Muscle layer of duodenum (tissue), 2 donors: ENCODE results near the gene CD300A.
"Not testable (repeated sequence)": the region's sequence is repeated elsewhere in the genome, so short reads cannot be mapped to it uniquely, and the experiment has no call there.

ENCODE experiments used
- H3K27ac ChIP-seq: one replicate; pipeline ENCODE4 v1.7.0; 2013; ENCODE audit warnings: mild to moderate bottlenecking, low read length
- H3K27me3 ChIP-seq: one replicate; pipeline ENCODE4 v1.7.0; 2013; ENCODE audit warnings: low read depth, mild to moderate bottlenecking, control low read depth, low read length
- H3K36me3 ChIP-seq, 2 donors: one replicate each; pipeline ENCODE4 v1.7.0; 2013; ENCODE audit warnings: low read length in 2 of 2, control low read depth in 1 of 2, mild to moderate bottlenecking in 1 of 2; ENCODE audit not compliant: insufficient read depth in 2 of 2, control insufficient read depth in 1 of 2
- H3K4me1 ChIP-seq, 2 donors: one replicate each; pipeline ENCODE4 v1.7.0; 2013; ENCODE audit warnings: low read length in 2 of 2, mild to moderate bottlenecking in 2 of 2, control low read depth in 1 of 2, moderate library complexity in 1 of 2; ENCODE audit not compliant: insufficient read depth in 2 of 2, control insufficient read depth in 1 of 2
- H3K4me3 ChIP-seq, 2 donors: one replicate each; pipeline ENCODE4 v1.7.0; 2013; ENCODE audit warnings: low read length in 2 of 2, low read depth in 1 of 2, mild to moderate bottlenecking in 1 of 2
- H3K9me3 ChIP-seq, 2 donors: one replicate each; pipeline ENCODE4 v1.7.0; 2013; ENCODE audit warnings: low read length in 2 of 2, control low read depth in 1 of 2, mild to moderate bottlenecking in 1 of 2; ENCODE audit not compliant: control insufficient read depth in 1 of 2
- donor health status: healthy.

Gene CD300A

DNA sequence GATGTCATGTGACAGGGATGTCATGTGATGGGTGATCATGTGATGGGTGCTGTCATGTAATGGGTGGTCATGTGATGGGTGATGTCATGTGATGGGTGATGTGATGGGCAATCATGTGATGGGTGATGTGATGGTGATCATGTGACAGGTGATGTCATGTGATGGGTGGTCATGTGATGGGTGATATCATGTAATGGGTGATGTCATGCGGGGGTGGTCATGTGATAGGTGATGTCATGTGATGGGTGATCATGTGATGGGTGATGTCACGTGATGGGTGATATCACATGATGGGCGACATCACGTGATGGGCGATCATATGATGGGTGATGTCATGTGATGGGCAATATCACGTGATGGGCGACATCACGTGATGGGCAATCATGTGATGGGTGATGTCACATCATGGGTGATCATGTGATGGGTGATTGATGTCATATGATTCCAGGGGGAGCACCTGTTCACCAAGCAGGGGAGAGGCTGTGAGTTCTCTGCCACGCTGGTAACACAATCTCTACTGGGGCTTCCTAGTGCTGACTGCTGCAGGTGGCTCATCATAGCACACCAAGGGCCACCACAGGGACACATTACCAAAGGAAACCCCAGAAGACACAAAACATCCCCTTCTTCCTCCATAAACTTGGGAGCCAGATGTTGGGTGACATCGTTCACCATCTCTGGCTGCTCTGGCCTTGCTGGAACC, 48.3 kb downstream of the CD300A start:
- Histone ChIP-seq H3K36me3 (no peaks in the 10 kb centered on the region), H3K9me3 (peaks cover 0 to 3% of the 10 kb centered on the region in 2 donors), H3K4me3 (no peak overlapping the region), H3K4me1 (no peaks in the 10 kb centered on the region), H3K27me3 (no peaks in the 10 kb centered on the region), H3K27ac (no peak overlapping the region)

GRCh38 chr17:74515941-74516340, 49.5 kb downstream of the CD300A start:
- H3K36me3 ChIP-seq, result no peaks in the 10 kb centered on the region
- H3K27me3 ChIP-seq, result no peaks in the 10 kb centered on the region
- no peaks in the 10 kb centered on the region for H3K4me1 ChIP-seq
- no peak overlapping the region for H3K27ac ChIP-seq
- H3K9me3 ChIP-seq, result peaks cover 0 to 3% of the 10 kb centered on the region in 2 donors
- H3K4me3 ChIP-seq, result no peak overlapping the region

DNA sequence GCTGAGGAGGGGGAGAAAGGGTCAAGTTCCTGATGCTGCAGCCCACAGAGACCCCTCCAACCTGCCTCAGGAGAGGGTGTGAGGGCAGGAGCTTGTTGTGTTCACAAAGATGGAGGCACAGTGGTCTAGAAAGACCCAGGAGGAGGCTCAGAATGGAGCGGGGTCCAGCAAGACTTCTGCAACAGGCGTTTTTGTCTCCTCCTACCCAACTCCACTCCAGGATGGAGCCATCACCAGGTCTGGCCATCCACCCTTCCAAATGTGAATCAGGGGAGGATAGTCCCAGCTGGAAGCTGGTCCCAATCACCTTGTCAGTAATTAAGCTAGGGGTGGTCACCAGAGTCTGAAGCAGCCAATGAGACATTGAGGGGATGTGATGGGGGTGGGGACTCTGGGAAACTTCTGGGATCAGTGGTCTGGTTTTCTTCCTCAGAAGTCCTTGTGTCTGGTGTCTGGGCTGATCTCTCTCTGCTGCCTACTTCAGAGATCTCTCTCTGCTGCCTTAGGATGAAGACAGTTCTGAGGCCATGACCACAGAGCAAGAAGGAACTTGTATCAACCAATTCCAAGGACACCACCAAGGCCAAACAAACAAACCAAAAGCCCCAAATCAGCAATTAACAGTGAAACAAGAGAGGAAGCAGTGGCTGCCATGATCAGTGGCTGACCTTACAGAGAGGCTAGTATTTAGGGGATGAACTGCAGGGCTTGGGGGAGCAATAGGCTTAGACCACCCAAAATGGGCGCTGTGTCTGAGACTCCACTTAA, 50.3 kb downstream of the CD300A start:
- no peak overlapping the region for H3K27ac ChIP-seq
- no peaks in the 10 kb centered on the region for H3K36me3 ChIP-seq
- no peaks in the 10 kb centered on the region for H3K27me3 ChIP-seq
- H3K4me1 ChIP-seq, result no peaks in the 10 kb centered on the region
- peaks cover 0 to 3% of the 10 kb centered on the region in 2 donors for H3K9me3 ChIP-seq
- H3K4me3 ChIP-seq, result no peak overlapping the region

DNA sequence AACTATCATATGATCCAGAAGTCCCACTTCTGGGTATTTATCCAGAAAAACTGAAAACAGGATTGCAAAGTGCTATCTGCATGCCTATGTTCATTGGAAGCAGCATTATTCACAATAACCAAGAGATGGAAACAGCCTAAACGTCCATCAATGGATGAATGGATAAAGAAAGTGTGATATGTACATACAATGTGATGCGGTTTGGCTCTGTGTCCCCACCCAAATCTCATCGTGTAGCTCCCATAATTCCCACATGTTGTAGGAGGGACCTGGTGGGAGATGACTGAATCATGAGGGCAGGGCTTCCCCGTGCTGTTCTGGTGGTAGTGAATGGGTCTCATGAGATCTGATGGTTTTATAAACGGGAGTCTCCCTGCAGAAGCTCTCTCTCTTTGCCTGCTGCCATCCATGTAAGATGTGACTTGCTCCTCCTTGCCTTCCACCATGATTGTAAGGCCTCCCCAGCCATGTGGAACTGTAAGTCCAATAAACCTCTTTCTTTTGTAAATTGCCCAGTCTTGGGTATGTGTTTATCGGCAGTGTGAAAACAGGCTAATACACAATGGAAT, 52.1 kb downstream of the CD300A start:
- H3K9me3 ChIP-seq, result peaks cover 3 to 11% of the 10 kb centered on the region in 2 donors
- H3K27ac ChIP-seq, H3K4me1 ChIP-seq, H3K36me3 ChIP-seq, H3K4me3 ChIP-seq, H3K27me3 ChIP-seq: not testable (repeated sequence)

GRCh38 chr17:74520016-74520434, 53.6 kb downstream of the CD300A start:
- Histone ChIP-seq H3K4me1 (no peaks in the 10 kb centered on the region), H3K27ac (peak overlapping the region; percentile 19), H3K36me3 (no peaks in the 10 kb centered on the region), H3K27me3 (no peaks in the 10 kb centered on the region), H3K9me3 (peaks cover 3 to 9% of the 10 kb centered on the region in 2 donors), H3K4me3 (no peak overlapping the region)

- H3K27ac ChIP-seq, result peak overlapping the region; percentile 83
- no peaks in the 10 kb centered on the region for H3K27me3 ChIP-seq
- H3K9me3 ChIP-seq, result peaks cover 3 to 9% of the 10 kb centered on the region in 2 donors
- H3K36me3 ChIP-seq, result no peaks in the 10 kb centered on the region
- peak overlapping the region in 1 of 2 donors; percentile 13 for H3K4me3 ChIP-seq
- H3K4me1 ChIP-seq, result no peaks in the 10 kb centered on the region
These were observed 54.5 kb downstream of the CD300A start for GRCh38 chr17:74520790-74521480.

DNA sequence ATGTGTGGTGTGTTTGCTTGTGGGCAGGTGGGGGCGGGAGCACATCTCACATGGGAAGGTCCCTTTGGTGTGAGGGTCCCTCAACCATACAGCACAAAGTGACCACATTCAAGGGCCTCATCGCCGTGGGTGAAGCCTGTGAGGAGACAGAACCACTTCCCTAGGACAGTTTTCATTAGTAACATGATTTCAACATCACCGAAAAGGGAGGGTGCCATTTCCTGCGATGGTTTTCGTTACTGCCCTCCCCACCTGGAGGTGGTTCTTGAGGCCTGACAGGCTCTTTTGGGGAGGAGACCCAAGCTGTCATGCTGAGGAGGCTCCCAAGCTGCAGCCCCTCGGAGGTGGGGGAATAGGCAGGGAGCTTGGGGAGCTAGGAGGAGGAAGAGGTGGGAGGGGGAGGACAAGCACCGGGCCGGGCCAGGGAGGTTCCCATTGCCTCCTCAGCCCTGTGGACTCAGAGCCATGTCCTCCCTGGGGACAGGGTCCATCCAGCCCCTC, 55.3 kb downstream of the CD300A start:
- Histone ChIP-seq H3K9me3 (peaks cover 3 to 9% of the 10 kb centered on the region in 2 donors), H3K4me1 (peaks cover 0 to 1% of the 10 kb centered on the region in 2 donors), H3K4me3 (peak overlapping the region in 1 of 2 donors; percentile 13), H3K27ac (peak overlapping the region; percentile 83), H3K36me3 (no peaks in the 10 kb centered on the region), H3K27me3 (no peaks in the 10 kb centered on the region)

GRCh38 chr17:74522381-74523105, 56.1 kb downstream of the CD300A start:
- Histone ChIP-seq H3K27ac (peak overlapping the region; percentile 83), H3K9me3 (peaks cover 3 to 9% of the 10 kb centered on the region in 2 donors), H3K4me1 (peaks cover 0 to 5% of the 10 kb centered on the region in 2 donors), H3K4me3 (peak overlapping the region in 1 of 2 donors; percentile 15), H3K27me3 (no peaks in the 10 kb centered on the region), H3K36me3 (no peaks in the 10 kb centered on the region)

GRCh38 chr17:74523308-74523707, 56.9 kb downstream of the CD300A start:
- Histone ChIP-seq H3K4me1 (peaks cover 0 to 5% of the 10 kb centered on the region in 2 donors), H3K27me3 (no peaks in the 10 kb centered on the region), H3K9me3 (peaks cover 3 to 9% of the 10 kb centered on the region in 2 donors), H3K36me3 (no peaks in the 10 kb centered on the region), H3K4me3 (peak overlapping the region in 1 of 2 donors; percentile 15), H3K27ac (no peak overlapping the region)

DNA sequence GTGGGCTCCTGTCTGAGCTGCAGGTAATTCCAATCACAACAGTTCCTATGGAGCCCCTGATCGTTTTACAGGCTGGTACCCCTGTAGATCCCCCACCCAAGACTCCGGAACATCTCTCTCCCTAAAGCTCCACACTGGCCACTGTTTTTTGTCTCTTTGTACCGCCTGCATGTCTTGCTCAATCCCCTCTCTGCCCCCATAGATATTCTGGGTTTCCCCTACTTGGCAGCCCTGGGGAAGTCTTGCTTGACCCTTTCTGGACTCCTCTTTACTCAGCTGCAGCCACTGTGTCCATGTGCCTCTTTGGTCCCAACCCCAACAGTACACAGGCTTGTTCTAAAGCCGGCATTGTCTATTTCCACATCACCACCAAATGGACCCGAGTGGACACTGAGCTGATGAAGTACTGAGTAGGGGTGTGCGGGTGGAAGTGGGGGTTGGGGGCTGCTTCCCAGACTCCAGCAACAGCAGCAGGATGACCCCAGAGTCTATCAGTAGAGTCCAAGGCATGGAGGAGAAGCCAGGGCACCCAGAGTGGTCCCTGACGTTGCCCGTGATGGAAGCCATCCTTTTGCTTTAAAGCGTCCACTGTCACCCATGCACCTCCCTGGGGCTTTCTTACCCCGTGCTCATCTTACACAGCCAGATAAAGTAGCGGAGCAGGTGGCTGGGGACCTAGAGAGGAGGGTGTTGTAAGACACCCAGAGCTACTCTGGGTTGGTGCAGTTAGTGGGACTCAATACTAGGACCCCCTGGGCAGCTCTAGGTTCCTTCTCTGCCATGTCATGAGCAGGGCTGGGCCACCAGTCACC, 58.4 kb downstream of the CD300A start:
- H3K27ac ChIP-seq, result no peak overlapping the region

More for the DNA sequence above, 58.4 kb downstream of the CD300A start:
- H3K4me3 ChIP-seq, result no peak overlapping the region
- H3K27me3 ChIP-seq, result no peaks in the 10 kb centered on the region
- no peaks in the 10 kb centered on the region for H3K36me3 ChIP-seq
- H3K4me1 ChIP-seq, result peaks cover 0 to 5% of the 10 kb centered on the region in 2 donors
- peaks cover 3 to 9% of the 10 kb centered on the region in 2 donors for H3K9me3 ChIP-seq
